Measurements from ENCODE around the gene FOXP2.

DNA sequence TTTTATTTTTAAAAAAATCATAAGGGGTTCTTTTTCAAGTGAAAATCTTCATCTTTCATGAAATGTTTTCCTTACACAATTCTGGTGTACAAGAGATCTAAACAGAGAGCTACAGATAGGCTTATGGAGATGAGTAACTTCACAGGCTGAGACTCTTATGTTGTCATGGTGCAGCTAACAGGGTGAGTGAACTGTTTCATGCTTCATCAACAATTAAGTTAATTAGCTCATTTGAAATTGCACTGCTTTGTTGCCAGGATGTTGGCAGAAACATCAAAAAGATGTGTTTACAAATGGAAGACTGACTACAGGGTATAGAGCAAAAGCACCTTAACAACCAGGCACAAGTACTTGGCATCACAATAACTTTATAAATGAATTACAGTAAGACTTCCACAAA is 230.8 kb downstream of the FOXP2 start:
- TF ChIP-seq, protein P1, sequence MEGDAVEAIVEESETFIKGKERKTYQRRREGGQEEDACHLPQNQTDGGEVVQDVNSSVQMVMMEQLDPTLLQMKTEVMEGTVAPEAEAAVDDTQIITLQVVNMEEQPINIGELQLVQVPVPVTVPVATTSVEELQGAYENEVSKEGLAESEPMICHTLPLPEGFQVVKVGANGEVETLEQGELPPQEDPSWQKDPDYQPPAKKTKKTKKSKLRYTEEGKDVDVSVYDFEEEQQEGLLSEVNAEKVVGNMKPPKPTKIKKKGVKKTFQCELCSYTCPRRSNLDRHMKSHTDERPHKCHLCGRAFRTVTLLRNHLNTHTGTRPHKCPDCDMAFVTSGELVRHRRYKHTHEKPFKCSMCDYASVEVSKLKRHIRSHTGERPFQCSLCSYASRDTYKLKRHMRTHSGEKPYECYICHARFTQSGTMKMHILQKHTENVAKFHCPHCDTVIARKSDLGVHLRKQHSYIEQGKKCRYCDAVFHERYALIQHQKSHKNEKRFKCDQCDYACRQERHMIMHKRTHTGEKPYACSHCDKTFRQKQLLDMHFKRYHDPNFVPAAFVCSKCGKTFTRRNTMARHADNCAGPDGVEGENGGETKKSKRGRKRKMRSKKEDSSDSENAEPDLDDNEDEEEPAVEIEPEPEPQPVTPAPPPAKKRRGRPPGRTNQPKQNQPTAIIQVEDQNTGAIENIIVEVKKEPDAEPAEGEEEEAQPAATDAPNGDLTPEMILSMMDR (IDR thresholded peaks at IDR 0.05), result no peak
- no peak for TF ChIP-seq EP300 (IDR thresholded peaks at IDR 0.05)
